Spleen (tissue), 11 donors: ENCODE results near the gene POU6F1. TPM values are rescaled to one million over a fixed set of nuclear protein-coding genes. Genes with fewer than 3 reads are reported as not detected.

Source experiments
- DNase-seq: peaks from one replicate; pipeline ENCODE4 v3.0.0-alpha.2; 2020
- H3K27ac ChIP-seq, 8 donors: fragments of 200-600 bp; sonication (generic) in 7 of 8; 1 replicate in 4 of 8; 2 replicates in 4 of 8; pipeline versions ENCODE4 v1.5.0 to v1.8.0; 2016 to 2021; ENCODE audit warnings: inconsistent platforms in 4 of 8, mild to moderate bottlenecking in 4 of 8, moderate library complexity in 1 of 8
- H3K27me3 ChIP-seq, 7 donors: fragments of 200-600 bp; sonication (generic) in 6 of 7; replicated peaks in 1 of 7; 1 replicate in 4 of 7; 2 replicates in 3 of 7; pipeline versions ENCODE4 v1.5.0 to v1.8.0; 2016 to 2021; ENCODE audit warnings: inconsistent platforms in 3 of 7, mild to moderate bottlenecking in 1 of 7
- H3K36me3 ChIP-seq, 6 donors: fragments of 200-600 bp; sonication (generic) in 5 of 6; 1 replicate in 4 of 6; 2 replicates in 2 of 6; pipeline versions ENCODE4 v1.5.0 to v1.8.0; 2016 to 2021; ENCODE audit warnings: inconsistent platforms in 2 of 6
- H3K4me1 ChIP-seq, 6 donors: fragments of 200-600 bp; sonication (generic) in 5 of 6; 1 replicate in 3 of 6; 2 replicates in 3 of 6; pipeline versions ENCODE4 v1.5.0 to v1.8.0; 2016 to 2021; ENCODE audit warnings: inconsistent platforms in 3 of 6
- H3K4me3 ChIP-seq, 8 donors: fragments of 200-600 bp; sonication (generic) in 7 of 8; 1 replicate in 4 of 8; 2 replicates in 4 of 8; pipeline versions ENCODE4 v1.5.0 to v1.8.0; 2016 to 2021; ENCODE audit warnings: inconsistent platforms in 4 of 8, mild to moderate bottlenecking in 4 of 8, moderate library complexity in 2 of 8
- H3K9me3 ChIP-seq, 8 donors: fragments of 200-600 bp; sonication (generic) in 7 of 8; 1 replicate in 4 of 8; 2 replicates in 4 of 8; pipeline versions ENCODE4 v1.5.0 to v1.8.0; 2016 to 2021; ENCODE audit warnings: inconsistent platforms in 4 of 8
- CTCF ChIP-seq, 11 experiments: fragments of 200-600 bp in 7 of 11; fragments of 450-650 bp in 4 of 11; sonication (generic) in 4 of 11; IDR thresholded peaks in 8 of 11; conservative IDR thresholded peaks in 3 of 11; 1 replicate in 7 of 11; 2 replicates in 4 of 11; pipeline versions ENCODE4 v1.4.0 to v1.8.0; 2016 to 2021; ENCODE audit warnings: antibody characterized with exemption in 11 of 11, inconsistent platforms in 4 of 11, mild to moderate bottlenecking in 1 of 11
- POLR2A ChIP-seq, 3 donors: fragments of 450-650 bp; IDR thresholded peaks; one replicate each; pipeline ENCODE4 v1.5.1; 2017; ENCODE audit warnings: antibody characterized with exemption in 3 of 3, mild to moderate bottlenecking in 1 of 3
- POLR2AphosphoS5 ChIP-seq, 3 donors: sonication (generic); formaldehyde crosslinking; IDR thresholded peaks; one replicate each; pipeline ENCODE4 v1.5.1; 2017; ENCODE audit warnings: antibody characterized with exemption in 3 of 3
- WGBS, 5 donors: extraction: QIAGEN DNeasy Blood & Tissue Kit in 3 of 5; methylation state at CpG; one replicate each; pipeline versions ENCODE4 v1.1.5 to v1.1.7; 2013 to 2018; 5-methylcytosine and 5-hydroxymethylcytosine counted together
- intact Hi-C: fragments of 100-400 bp; cut with DNase I; formaldehyde crosslinking; loops from one replicate; pipeline ENCODE4 v1.15.0; 2023; ENCODE audit warnings: low total_unique reads
- polyA plus RNA-seq, 3 donors: library from polyadenylated mRNA; stranded (reverse); fragments of 200-250 nt; gene quantifications; one replicate each; pipeline ENCODE4 v1.2.1, GENCODE V29; 2013
- total RNA-seq, 7 donors: library from RNA; depleted of rRNA in 3 of 7; stranded (reverse); fragments of >200 nt in 3 of 7; fragmentation: NEBNext Ultra II Directional in 4 of 7; extraction: Animal tissue kit (Norgen Biotek cat#: 25700) in 4 of 7; gene quantifications; one replicate each; pipeline versions ENCODE4 v1.1.0 to v1.2.1, GENCODE V29; 2016 to 2021
- donor health status: healthy with polysubstance abuse.
- donor health status: DM: no; HTN: no; CAD: no; lungs with moderate emphysema.
- donor health status: DM: no; HTN: no; CAD: no.
- donor health status: Bipolar disorder and iron deficiency.
- donor health status: healthy.
- donor health status: DM: no; HTN: no; CAD: no.
- donor health status: DM: yes; HTN: yes; CAD: no.

The POU6F1 gene
- total and polyA plus RNA-seq, 10 donors, result 3.9 to 27.1 (median 18.5) TPM

- no peaks in the 10 kb centered on the region for H3K9me3 ChIP-seq
- no peaks in the 10 kb centered on the region for H3K27me3 ChIP-seq
- peaks cover 0 to 30% (median 24%) of the 10 kb centered on the region in 6 donors for H3K4me1 ChIP-seq
- TF ChIP-seq POLR2AphosphoS5 (IDR thresholded peaks at IDR 0.05), result no peak
- TF ChIP-seq POLR2A (IDR thresholded peaks at IDR 0.05), result no peak
- TF ChIP-seq CTCF (IDR thresholded peaks at IDR 0.05 in 8 of 11, conservative IDR thresholded peaks at IDR 0.05 in 3 of 11), result no peak
- 93 to 97% (median 93%) methylated on average over 6 of the region's 6 CpGs for WGBS, 5 donors
- intact Hi-C loops, result no loop called here
- H3K27ac ChIP-seq, result no peak overlapping the region
- no peak overlapping the region for H3K4me3 ChIP-seq
- DNase-seq, result no peak
- H3K36me3 ChIP-seq, result peaks cover 0 to 10% (median 7%) of the 10 kb centered on the region in 6 donors
These were observed 32.6 kb downstream of the POU6F1 start for GRCh38 chr12:51185171-51185717.

DNA sequence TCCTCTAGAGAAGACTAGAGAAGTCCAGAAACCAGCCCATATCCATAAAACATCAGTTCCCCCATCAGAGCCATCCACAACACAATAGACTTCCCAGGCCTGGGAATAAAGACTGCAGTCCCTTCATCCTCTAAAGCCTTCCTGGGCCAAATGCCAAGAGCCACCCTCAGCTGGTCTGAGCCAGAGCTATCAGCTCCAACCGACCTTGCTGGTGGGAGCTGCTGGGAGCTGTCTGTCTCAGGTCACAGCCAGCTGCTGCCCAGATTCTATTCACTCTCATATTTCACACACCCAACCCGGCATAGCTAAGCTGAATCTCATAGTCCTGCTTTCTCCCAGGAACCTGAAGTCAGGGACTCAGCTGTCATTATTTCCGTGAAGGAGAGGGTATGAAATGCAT lies 34.0 kb downstream of the POU6F1 start:
- peaks cover 0 to 27% (median 23%) of the 10 kb centered on the region in 6 donors for H3K4me1 ChIP-seq
- WGBS, 5 donors, result 65 to 78% (median 70%) methylated on average over 3 of the region's 3 CpGs
- TF ChIP-seq POLR2A (IDR thresholded peaks at IDR 0.05) (no peak), POLR2AphosphoS5 (IDR thresholded peaks at IDR 0.05) (no peak), CTCF (IDR thresholded peaks at IDR 0.05 in 8 of 11, conservative IDR thresholded peaks at IDR 0.05 in 3 of 11) (no peak)
- H3K36me3 ChIP-seq, result no peaks in the 10 kb centered on the region
- H3K27me3 ChIP-seq, result no peaks in the 10 kb centered on the region
- no peaks in the 10 kb centered on the region for H3K9me3 ChIP-seq
- no peak overlapping the region for H3K4me3 ChIP-seq
- H3K27ac ChIP-seq, result no peak overlapping the region
- DNase-seq, result no peak
- intact Hi-C loops, result no loop called here

- DNase-seq, result no peak
- intact Hi-C loops, result no loop called here
- no peaks in the 10 kb centered on the region for H3K27me3 ChIP-seq
- no peak overlapping the region for H3K27ac ChIP-seq
- H3K4me1 ChIP-seq, result peaks cover 0 to 24% (median 19%) of the 10 kb centered on the region in 6 donors
- H3K36me3 ChIP-seq, result no peaks in the 10 kb centered on the region
- 68 to 84% (median 79%) methylated on average over 3 of the region's 3 CpGs for WGBS, 5 donors
- TF ChIP-seq CTCF (IDR thresholded peaks at IDR 0.05 in 8 of 11, conservative IDR thresholded peaks at IDR 0.05 in 3 of 11) (no peak), POLR2AphosphoS5 (IDR thresholded peaks at IDR 0.05) (no peak), POLR2A (IDR thresholded peaks at IDR 0.05) (no peak)
- H3K4me3 ChIP-seq, result no peak overlapping the region
- H3K9me3 ChIP-seq, result no peaks in the 10 kb centered on the region
These were observed 34.5 kb downstream of the POU6F1 start for GRCh38 chr12:51183349-51183748.

DNA sequence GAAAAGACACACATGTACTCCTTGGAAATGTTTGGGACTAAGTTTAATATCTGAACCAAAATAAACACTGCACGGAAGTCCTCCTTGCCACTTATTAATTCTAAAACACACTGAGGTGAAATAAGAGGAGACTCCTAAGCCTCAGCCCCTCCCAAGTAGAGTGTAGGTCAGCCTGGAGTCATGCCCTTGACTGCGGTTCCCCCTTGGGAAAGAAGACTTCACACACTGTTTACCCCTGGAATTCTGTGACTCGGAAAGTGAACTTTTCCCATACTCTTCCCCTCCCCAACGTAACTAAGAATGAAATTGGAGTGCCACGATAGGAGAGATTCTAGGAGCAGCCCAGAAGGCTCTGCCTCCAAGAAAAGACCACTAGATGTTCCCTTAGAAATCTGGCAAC lies 36.3 kb downstream of the POU6F1 start:
- intact Hi-C loops, result no loop called here
- Histone ChIP-seq H3K27me3 (no peaks in the 10 kb centered on the region), H3K9me3 (no peaks in the 10 kb centered on the region), H3K4me1 (peaks cover 0 to 7% (median 2%) of the 10 kb centered on the region in 6 donors), H3K27ac (no peak overlapping the region), H3K36me3 (no peaks in the 10 kb centered on the region), H3K4me3 (no peak overlapping the region)
- 83 to 91% (median 88%) methylated on average over 5 of the region's 5 CpGs for WGBS, 5 donors
- DNase-seq, result no peak
- TF ChIP-seq CTCF (IDR thresholded peaks at IDR 0.05 in 8 of 11, conservative IDR thresholded peaks at IDR 0.05 in 3 of 11), result no peak
- TF ChIP-seq POLR2AphosphoS5 (IDR thresholded peaks at IDR 0.05), result no peak
- TF ChIP-seq POLR2A (IDR thresholded peaks at IDR 0.05), result no peak
